GM18505 (cell line): ENCODE data around the gene SNX19.
A peak's percentile ranks its signal among the peaks of the same experiment; 100 is the strongest.

Experiments
- ATAC-seq: cut with Tn5 transposase; IDR thresholded peaks from one replicate; pipeline ENCODE4 v1.9.1; 2021; ENCODE audit not compliant: unreplicated experiment
- POLR2A ChIP-seq: IDR thresholded peaks from 4 replicates; pipeline ENCODE4 v1.6.1; 2011; ENCODE audit warnings: borderline replicate concordance; ENCODE audit not compliant: insufficient read depth, insufficient read length; ENCODE audit errors: extremely low read depth

The SNX19 gene

GRCh38 chr11:130913268-130913667, 3.0 kb downstream of the SNX19 start:
- ATAC-seq: no peak
- no peak for TF ChIP-seq POLR2A

GRCh38 chr11:130912552-130912951, 3.7 kb downstream of the SNX19 start:
- TF ChIP-seq POLR2A: no peak
- no peak for ATAC-seq

- no peak for TF ChIP-seq POLR2A
Observed at GRCh38 chr11:130911306-130911705, 5.0 kb downstream of the SNX19 start.

GRCh38 chr11:130909650-130910049, 6.6 kb downstream of the SNX19 start:
- no peak for ATAC-seq
- TF ChIP-seq POLR2A: no peak

More at GRCh38 chr11:130911306-130911705, 5.0 kb downstream of the SNX19 start:
- ATAC-seq: no peak

GRCh38 chr11:130908770-130909625, 7.3 kb downstream of the SNX19 start:
- TF ChIP-seq POLR2A: no peak
- no peak for ATAC-seq

- ATAC-seq: no peak
- no peak for TF ChIP-seq POLR2A
Observed at GRCh38 chr11:130908061-130908460, 8.2 kb downstream of the SNX19 start.

- ATAC-seq: no peak
- TF ChIP-seq POLR2A: no peak
Observed at GRCh38 chr11:130907229-130907628, 9.1 kb downstream of the SNX19 start.

- ATAC-seq: no peak
- TF ChIP-seq POLR2A: no peak
Observed at GRCh38 chr11:130906616-130907015, 9.7 kb downstream of the SNX19 start.

- TF ChIP-seq POLR2A: no peak
Observed at GRCh38 chr11:130905512-130905911, 10.8 kb downstream of the SNX19 start.

GRCh38 chr11:130904380-130904779, 11.9 kb downstream of the SNX19 start:
- TF ChIP-seq POLR2A: no peak

More at GRCh38 chr11:130905512-130905911, 10.8 kb downstream of the SNX19 start:
- ATAC-seq: no peak

GRCh38 chr11:130902380-130902779, 13.9 kb downstream of the SNX19 start:
- no peak for TF ChIP-seq POLR2A
- no peak for ATAC-seq

More at GRCh38 chr11:130904380-130904779, 11.9 kb downstream of the SNX19 start:
- ATAC-seq: no peak

GRCh38 chr11:130899106-130899505, 17.2 kb downstream of the SNX19 start:
- no peak for ATAC-seq
- no peak for TF ChIP-seq POLR2A

- TF ChIP-seq POLR2A: no peak
- no peak for ATAC-seq
Observed at GRCh38 chr11:130897262-130898182, 18.8 kb downstream of the SNX19 start.

GRCh38 chr11:130894322-130895025, 21.8 kb downstream of the SNX19 start:
- no peak for TF ChIP-seq POLR2A

GRCh38 chr11:130892861-130893260, 23.4 kb downstream of the SNX19 start:
- ATAC-seq: no peak
- TF ChIP-seq POLR2A: no peak

More at GRCh38 chr11:130894322-130895025, 21.8 kb downstream of the SNX19 start:
- ATAC-seq: peak; percentile 89
